ENCODE measurements around the gene LHX3.

The LHX3 gene

GRCh38 chr9:136186386-136186785 is 18.5 kb downstream of the LHX3 start:
- peak overlapping the region; percentile 79 for H2BK15ac ChIP-seq (ENCODE audit: low read length)
- peaks cover 0 to 3% of the 10 kb centered on the region in 2 donors for H3K9me3 ChIP-seq (replicated peaks in 1 of 2; ENCODE audit: control insufficient read depth in 2 of 2, insufficient read depth in 1 of 2, low read depth in 1 of 2, low read length in 2 of 2)
- H3K4me3 ChIP-seq (ENCODE audit: low read length in 2 of 2): no peak overlapping the region
- H3K23ac ChIP-seq (ENCODE audit: low read depth, low read length, poor library complexity): no peak overlapping the region
- H3K18ac ChIP-seq (ENCODE audit: low read length): peak overlapping the region; percentile 55
- no peaks in the 10 kb centered on the region for H3K36me3 ChIP-seq (replicated peaks in 1 of 2; ENCODE audit: control insufficient read depth in 2 of 2, insufficient read depth in 2 of 2, low read length in 2 of 2)
- H3K27ac ChIP-seq (replicated peaks; ENCODE audit: low read length): no peak overlapping the region
- H3K4me1 ChIP-seq (ENCODE audit: control insufficient read depth in 2 of 2, insufficient read depth in 1 of 2, low read depth in 1 of 2, low read length in 2 of 2): peaks cover 4 to 14% of the 10 kb centered on the region in 2 donors
- no peak overlapping the region for H3K4ac ChIP-seq (ENCODE audit: low read length)
- H2AK5ac ChIP-seq (ENCODE audit: low read depth, low read length): no peak overlapping the region
- H4K8ac ChIP-seq (ENCODE audit: low read depth, low read length): no peak overlapping the region
- peaks cover 3% of the 10 kb centered on the region for H3K79me1 ChIP-seq (ENCODE audit: low read depth, low read length)
- H3K9ac ChIP-seq (ENCODE audit: low read depth, low read length, poor library complexity): no peak overlapping the region
- no peak overlapping the region for H4K91ac ChIP-seq (ENCODE audit: low read depth, low read length, poor library complexity)
- H2BK120ac ChIP-seq (ENCODE audit: low read depth, low read length): peak overlapping the region; percentile 21
- H3K14ac ChIP-seq (ENCODE audit: low read length): no peak overlapping the region
- DNase-seq (ENCODE audit: low spot score): no peak
- peak overlapping the region; percentile 23 for H2BK12ac ChIP-seq (ENCODE audit: low read length)
- peaks cover 6 to 89% (median 13%) of the 10 kb centered on the region in 3 experiments for H3K27me3 ChIP-seq (ENCODE audit: control insufficient read depth in 3 of 3, insufficient read depth in 3 of 3, low read depth in 1 of 3, low read length in 3 of 3)
- WGBS, 2 donors (ENCODE audit: extremely low coverage in 2 of 2, insufficient read length in 2 of 2, insufficient replicate concordance in 1 of 2): no CpG with 5 or more reads among the region's 14 CpGs
- H2BK5ac ChIP-seq (ENCODE audit: low read length): no peak overlapping the region
- no peak overlapping the region for H3K4me2 ChIP-seq (ENCODE audit: insufficient read depth, low read length, poor library complexity, severe bottlenecking)
- H2AFZ ChIP-seq (ENCODE audit: low read length): no peak overlapping the region

DNA sequence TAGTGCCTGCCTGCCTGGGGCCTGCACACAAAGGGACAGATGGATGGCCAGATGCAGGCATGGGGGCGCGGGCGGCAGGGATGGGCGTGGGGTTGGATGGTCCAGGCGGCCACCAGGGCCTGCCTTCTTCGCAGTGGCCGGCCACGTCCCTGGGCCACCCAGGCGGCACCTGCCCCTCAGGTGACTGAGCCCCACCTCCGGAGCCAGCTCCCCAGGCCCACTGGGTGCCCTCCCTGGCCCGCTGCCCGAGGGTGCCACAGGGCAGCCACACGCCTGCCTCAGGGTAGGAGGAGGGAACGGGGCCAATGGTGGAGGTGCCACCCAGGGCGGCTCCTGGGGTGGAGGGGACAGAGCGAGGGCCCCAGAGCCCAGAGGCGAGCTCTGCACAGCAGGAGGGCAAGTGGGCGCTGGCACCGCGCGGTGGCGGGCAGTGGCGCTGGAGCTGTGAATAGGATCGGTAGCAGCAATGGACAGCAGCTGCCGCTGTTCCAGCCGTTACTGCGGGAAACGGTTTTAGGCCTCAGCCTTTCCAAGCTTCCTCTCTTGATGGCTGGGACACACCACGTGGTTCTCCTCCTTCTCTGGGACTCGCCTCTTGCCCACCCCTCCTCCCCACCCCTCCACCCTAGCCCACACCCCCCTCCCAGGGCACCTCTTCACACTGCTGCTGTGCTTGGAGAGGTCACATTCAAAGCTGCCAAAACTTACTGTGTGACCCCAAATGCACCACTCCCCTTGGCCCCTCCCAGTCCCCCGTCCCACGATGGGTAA is 19.1 kb downstream of the LHX3 start:
- Histone ChIP-seq H2BK120ac (ENCODE audit: low read depth, low read length) (no peak overlapping the region), H3K9me3 (replicated peaks in 1 of 2; ENCODE audit: control insufficient read depth in 2 of 2, insufficient read depth in 1 of 2, low read depth in 1 of 2, low read length in 2 of 2) (peaks cover 0 to 2% of the 10 kb centered on the region in 2 donors), H3K4me3 (ENCODE audit: low read length in 2 of 2) (no peak overlapping the region), H2AFZ (ENCODE audit: low read length) (no peak overlapping the region), H3K9ac (ENCODE audit: low read depth, low read length, poor library complexity) (no peak overlapping the region), H2AK5ac (ENCODE audit: low read depth, low read length) (peak overlapping the region; percentile 99), H3K18ac (ENCODE audit: low read length) (peak overlapping the region; percentile 89), H3K79me1 (ENCODE audit: low read depth, low read length) (peaks cover 3% of the 10 kb centered on the region), H3K4ac (ENCODE audit: low read length) (no peak overlapping the region), H3K27ac (replicated peaks; ENCODE audit: low read length) (no peak overlapping the region), H2BK5ac (ENCODE audit: low read length) (peak overlapping the region; percentile 53), H3K27me3 (ENCODE audit: control insufficient read depth in 3 of 3, insufficient read depth in 3 of 3, low read depth in 1 of 3, low read length in 3 of 3) (peaks cover 1 to 88% (median 7%) of the 10 kb centered on the region in 3 experiments), H3K36me3 (replicated peaks in 1 of 2; ENCODE audit: control insufficient read depth in 2 of 2, insufficient read depth in 2 of 2, low read length in 2 of 2) (no peaks in the 10 kb centered on the region), H4K91ac (ENCODE audit: low read depth, low read length, poor library complexity) (no peak overlapping the region), H3K23ac (ENCODE audit: low read depth, low read length, poor library complexity) (peak overlapping the region; percentile 73), H3K4me2 (ENCODE audit: insufficient read depth, low read length, poor library complexity, severe bottlenecking) (peak overlapping the region; percentile 11), H2BK12ac (ENCODE audit: low read length) (peak overlapping the region; percentile 73), H2BK15ac (ENCODE audit: low read length) (peak overlapping the region; percentile 79), H3K4me1 (ENCODE audit: control insufficient read depth in 2 of 2, insufficient read depth in 1 of 2, low read depth in 1 of 2, low read length in 2 of 2) (peaks cover 4 to 11% of the 10 kb centered on the region in 2 donors), H3K14ac (ENCODE audit: low read length) (peak overlapping the region; percentile 82), H4K8ac (ENCODE audit: low read depth, low read length) (no peak overlapping the region)
- no CpG with 5 or more reads among the region's 32 CpGs for WGBS, 2 donors (ENCODE audit: extremely low coverage in 2 of 2, insufficient read length in 2 of 2, insufficient replicate concordance in 1 of 2)
- no peak for DNase-seq (ENCODE audit: low spot score)

DNA sequence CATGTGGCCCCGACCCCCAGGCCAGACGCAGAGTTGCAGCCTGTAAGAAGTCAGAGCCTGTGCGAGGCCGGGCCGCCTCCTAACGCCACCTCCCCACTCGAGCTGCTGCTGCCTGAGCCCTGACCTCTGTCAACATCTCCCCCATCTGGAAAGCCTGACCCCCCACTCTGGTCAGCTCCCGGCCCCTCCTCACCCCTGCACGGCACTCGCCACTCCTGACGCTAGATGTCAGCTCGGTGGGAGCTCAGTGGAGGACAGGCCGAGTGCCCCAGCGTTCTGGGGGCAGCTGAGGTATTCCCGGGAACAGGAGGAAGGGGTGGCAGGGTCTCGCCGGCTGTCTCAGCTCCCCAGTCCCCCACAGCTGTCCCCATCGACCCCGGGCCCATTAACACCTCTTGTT is 19.9 kb downstream of the LHX3 start:
- Histone ChIP-seq H4K91ac (ENCODE audit: low read depth, low read length, poor library complexity) (no peak overlapping the region), H3K23ac (ENCODE audit: low read depth, low read length, poor library complexity) (peak overlapping the region; percentile 73), H2AFZ (ENCODE audit: low read length) (no peak overlapping the region), H2BK15ac (ENCODE audit: low read length) (no peak overlapping the region), H3K4ac (ENCODE audit: low read length) (no peak overlapping the region), H3K9me3 (replicated peaks in 1 of 2; ENCODE audit: control insufficient read depth in 2 of 2, insufficient read depth in 1 of 2, low read depth in 1 of 2, low read length in 2 of 2) (peaks cover 0 to 2% of the 10 kb centered on the region in 2 donors), H3K4me1 (ENCODE audit: control insufficient read depth in 2 of 2, insufficient read depth in 1 of 2, low read depth in 1 of 2, low read length in 2 of 2) (peaks cover 4 to 11% of the 10 kb centered on the region in 2 donors), H3K79me1 (ENCODE audit: low read depth, low read length) (peaks cover 3% of the 10 kb centered on the region), H3K4me3 (ENCODE audit: low read length in 2 of 2) (no peak overlapping the region), H2BK5ac (ENCODE audit: low read length) (peak overlapping the region; percentile 53), H3K9ac (ENCODE audit: low read depth, low read length, poor library complexity) (no peak overlapping the region), H3K36me3 (replicated peaks in 1 of 2; ENCODE audit: control insufficient read depth in 2 of 2, insufficient read depth in 2 of 2, low read length in 2 of 2) (no peaks in the 10 kb centered on the region), H3K4me2 (ENCODE audit: insufficient read depth, low read length, poor library complexity, severe bottlenecking) (no peak overlapping the region), H3K18ac (ENCODE audit: low read length) (peak overlapping the region; percentile 89), H4K8ac (ENCODE audit: low read depth, low read length) (peak overlapping the region; percentile 17), H2AK5ac (ENCODE audit: low read depth, low read length) (peak overlapping the region; percentile 99), H3K14ac (ENCODE audit: low read length) (no peak overlapping the region), H2BK12ac (ENCODE audit: low read length) (no peak overlapping the region), H3K27ac (replicated peaks; ENCODE audit: low read length) (no peak overlapping the region), H3K27me3 (ENCODE audit: control insufficient read depth in 3 of 3, insufficient read depth in 3 of 3, low read depth in 1 of 3, low read length in 3 of 3) (peaks cover 0 to 88% (median 0%) of the 10 kb centered on the region in 3 experiments), H2BK120ac (ENCODE audit: low read depth, low read length) (no peak overlapping the region)
- no peak for DNase-seq (ENCODE audit: low spot score)
- WGBS, 2 donors (ENCODE audit: extremely low coverage in 2 of 2, insufficient read length in 2 of 2, insufficient replicate concordance in 1 of 2): no CpG with 5 or more reads among the region's 19 CpGs

GRCh38 chr9:136182850-136183422 is 22.0 kb downstream of the LHX3 start:
- Histone ChIP-seq H3K4me2 (ENCODE audit: insufficient read depth, low read length, poor library complexity, severe bottlenecking) (no peak overlapping the region), H3K23ac (ENCODE audit: low read depth, low read length, poor library complexity) (peak overlapping the region; percentile 65), H4K8ac (ENCODE audit: low read depth, low read length) (no peak overlapping the region), H2BK12ac (ENCODE audit: low read length) (peak overlapping the region; percentile 58), H2AFZ (ENCODE audit: low read length) (no peak overlapping the region), H2AK5ac (ENCODE audit: low read depth, low read length) (peak overlapping the region; percentile 94), H3K27me3 (ENCODE audit: control insufficient read depth in 3 of 3, insufficient read depth in 3 of 3, low read depth in 1 of 3, low read length in 3 of 3) (peaks cover 0 to 92% (median 0%) of the 10 kb centered on the region in 3 experiments), H4K91ac (ENCODE audit: low read depth, low read length, poor library complexity) (no peak overlapping the region), H2BK120ac (ENCODE audit: low read depth, low read length) (peak overlapping the region; percentile 31), H3K27ac (replicated peaks; ENCODE audit: low read length) (no peak overlapping the region), H3K4me1 (ENCODE audit: control insufficient read depth in 2 of 2, insufficient read depth in 1 of 2, low read depth in 1 of 2, low read length in 2 of 2) (peaks cover 4 to 20% of the 10 kb centered on the region in 2 donors), H3K14ac (ENCODE audit: low read length) (no peak overlapping the region), H3K36me3 (replicated peaks in 1 of 2; ENCODE audit: control insufficient read depth in 2 of 2, insufficient read depth in 2 of 2, low read length in 2 of 2) (no peaks in the 10 kb centered on the region), H3K4ac (ENCODE audit: low read length) (peak overlapping the region; percentile 76), H3K9ac (ENCODE audit: low read depth, low read length, poor library complexity) (no peak overlapping the region), H3K79me1 (ENCODE audit: low read depth, low read length) (peaks cover 5% of the 10 kb centered on the region), H3K9me3 (replicated peaks in 1 of 2; ENCODE audit: control insufficient read depth in 2 of 2, insufficient read depth in 1 of 2, low read depth in 1 of 2, low read length in 2 of 2) (peaks cover 0 to 2% of the 10 kb centered on the region in 2 donors), H2BK5ac (ENCODE audit: low read length) (no peak overlapping the region), H3K18ac (ENCODE audit: low read length) (peak overlapping the region; percentile 87), H2BK15ac (ENCODE audit: low read length) (peak overlapping the region; percentile 81), H3K4me3 (ENCODE audit: low read length in 2 of 2) (no peak overlapping the region)
- no peak for DNase-seq (ENCODE audit: low spot score)
- no CpG with 5 or more reads among the region's 18 CpGs for WGBS, 2 donors (ENCODE audit: extremely low coverage in 2 of 2, insufficient read length in 2 of 2, insufficient replicate concordance in 1 of 2)
